Neural progenitor cell (in vitro differentiated cells): Measurements from ENCODE around the gene OS9. TPM values are rescaled to one million over a fixed set of nuclear protein-coding genes. Genes with fewer than 3 reads are reported as not detected.

Source experiments
- DNase-seq: peaks from one replicate; pipeline ENCODE4 v3.0.0-alpha.2; 2016; ENCODE audit warnings: low spot score
- H2AFZ ChIP-seq: fragments of 200-600 bp; sonication (generic); replicated peaks from 2 replicates; pipeline ENCODE4 v1.6.1; 2016; ENCODE audit warnings: antibody characterized with exemption
- H3F3A ChIP-seq: fragments of 200-600 bp; sonication (generic); 2 replicates; pipeline ENCODE4 v1.6.1; 2016; ENCODE audit warnings: antibody characterized with exemption, low read depth
- H3K27ac ChIP-seq: fragments of 200-600 bp; sonication (generic); 2 replicates; pipeline ENCODE4 v1.5.1; 2016; ENCODE audit warnings: mild to moderate bottlenecking
- H3K27me3 ChIP-seq: fragments of 200-600 bp; sonication (generic); 2 replicates; pipeline ENCODE4 v1.6.1; 2016; ENCODE audit warnings: mild to moderate bottlenecking, moderate library complexity
- H3K36me3 ChIP-seq: fragments of 200-600 bp; sonication (generic); 2 replicates; pipeline ENCODE4 v1.5.1; 2016
- H3K4me1 ChIP-seq: fragments of 200-600 bp; sonication (generic); 2 replicates; pipeline ENCODE4 v1.6.1; 2016; ENCODE audit warnings: mixed run types
- H3K4me2 ChIP-seq: fragments of 200-600 bp; sonication (generic); 2 replicates; pipeline ENCODE4 v1.6.1; 2016
- H3K4me3 ChIP-seq: fragments of 200-600 bp; sonication (generic); 2 replicates; pipeline ENCODE4 v1.5.1; 2016
- H3K79me2 ChIP-seq: fragments of 200-600 bp; sonication (generic); 2 replicates; pipeline ENCODE4 v1.6.1; 2016; ENCODE audit warnings: low read depth
- H3K9ac ChIP-seq: fragments of 200-600 bp; sonication (generic); 2 replicates; pipeline ENCODE4 v1.6.1; 2016
- H3K9me3 ChIP-seq: fragments of 200-600 bp; sonication (generic); 2 replicates; pipeline ENCODE4 v1.5.1; 2016; ENCODE audit warnings: low read depth
- H4K20me1 ChIP-seq: fragments of 200-600 bp; sonication (generic); 2 replicates; pipeline ENCODE4 v1.6.1; 2016; ENCODE audit warnings: low read depth
- H3K27ac Mint-ChIP-seq: 3 replicates; pipeline ENCODE4 v1.8.0; 2021; ENCODE audit warnings: mixed read lengths
- H3K27me3 Mint-ChIP-seq: 2 replicates; pipeline ENCODE4 v1.8.0; 2022; ENCODE audit warnings: low read depth, mild to moderate bottlenecking, inconsistent platforms, moderate library complexity, mixed read lengths; ENCODE audit not compliant: insufficient read depth
- H3K36me3 Mint-ChIP-seq: 3 replicates; pipeline ENCODE4 v1.8.0; 2021; ENCODE audit warnings: mixed read lengths
- H3K4me1 Mint-ChIP-seq: 3 replicates; pipeline ENCODE4 v1.8.0; 2021; ENCODE audit warnings: mixed read lengths
- H3K4me3 Mint-ChIP-seq: 3 replicates; pipeline ENCODE4 v1.8.0; 2021; ENCODE audit warnings: mild to moderate bottlenecking, moderate library complexity, mixed read lengths
- H3K9me3 Mint-ChIP-seq: 3 replicates; pipeline ENCODE4 v1.8.0; 2020; ENCODE audit warnings: mixed read lengths
- CTCF ChIP-seq: fragments of 200-600 bp; sonication (generic); IDR thresholded peaks from 2 replicates; pipeline ENCODE4 v1.5.1; 2017; ENCODE audit warnings: antibody characterized with exemption, mild to moderate bottlenecking
- EZH2 ChIP-seq: fragments of 200-600 bp; sonication (generic); IDR thresholded peaks from 2 replicates; pipeline ENCODE4 v1.6.1; 2017; ENCODE audit warnings: antibody characterized with exemption, mild to moderate bottlenecking, moderate library complexity
- EZH2phosphoT487 ChIP-seq: fragments of 200-600 bp; sonication (generic); IDR thresholded peaks from 2 replicates; pipeline ENCODE4 v1.6.1; 2017; ENCODE audit warnings: antibody characterized with exemption
- total RNA-seq: library from RNA; depleted of rRNA; stranded (reverse); fragments of >200 nt; gene quantifications from 2 replicates; pipeline ENCODE4 v1.2.3, GENCODE V29; 2015; ENCODE audit warnings: low replicate concordance

The OS9 gene
- total RNA-seq, 1 donor from 2014 or later = 113 TPM

GRCh38 chr12:57751788-57752667 lies 58.1 kb downstream of the OS9 start, which contains the start of gene CDK4:
CDK4 (minus strand) TSS chr12:57752310; CDS start chr12:57751717, 593 bp downstream.
- Mint-ChIP-seq H3K27ac (peak within 1 kb of the TSS; percentile 97), H3K27me3 (peaks cover 38% of the 10 kb centered on the region), H3K4me1 (peaks cover 49% of the 10 kb centered on the region), H3K9me3 (peaks cover 3% of the 10 kb centered on the region), H3K36me3 (peaks cover 36% of the 10 kb centered on the region), H3K4me3 (peak within 1 kb of the TSS; percentile 98)
- Histone ChIP-seq H3K4me1 (peaks cover 31% of the 10 kb centered on the region), H3F3A (peaks cover 58% of the 10 kb centered on the region), H3K9ac (peak within 1 kb of the TSS; percentile 95), H3K4me2 (peak within 1 kb of the TSS; percentile 100), H3K27me3 (peaks cover 24% of the 10 kb centered on the region), H2AFZ (no peak within 1 kb of the TSS), H3K4me3 (peak within 1 kb of the TSS; percentile 85), H3K36me3 (no peaks in the 10 kb centered on the region), H3K9me3 (no peaks in the 10 kb centered on the region), H4K20me1 (peaks cover 12% of the 10 kb centered on the region), H3K79me2 (peaks cover 35% of the 10 kb centered on the region), H3K27ac (peak within 1 kb of the TSS; percentile 11)
- DNase-seq = peak; percentile 100
- TF ChIP-seq EZH2phosphoT487 (no peak), EZH2 (no peak), CTCF (no peak)

GRCh38 chr12:57752668-57753000 lies 58.7 kb downstream of the OS9 start:
- Histone ChIP-seq H3K4me1 (peaks cover 31% of the 10 kb centered on the region), H3K27ac (no peak overlapping the region), H3K9me3 (no peaks in the 10 kb centered on the region), H3K4me3 (peak overlapping the region; percentile 28), H2AFZ (no peak overlapping the region), H3F3A (peaks cover 53% of the 10 kb centered on the region), H3K27me3 (peaks cover 29% of the 10 kb centered on the region), H3K4me2 (peak overlapping the region; percentile 67), H3K79me2 (peaks cover 35% of the 10 kb centered on the region), H4K20me1 (peaks cover 18% of the 10 kb centered on the region), H3K9ac (no peak overlapping the region), H3K36me3 (no peaks in the 10 kb centered on the region)
- Mint-ChIP-seq H3K27me3 (peaks cover 36% of the 10 kb centered on the region), H3K9me3 (peaks cover 3% of the 10 kb centered on the region), H3K36me3 (peaks cover 31% of the 10 kb centered on the region), H3K4me3 (peak overlapping the region; percentile 98), H3K4me1 (peaks cover 50% of the 10 kb centered on the region), H3K27ac (no peak overlapping the region)
- no peak for TF ChIP-seq CTCF
- TF ChIP-seq EZH2 = no peak
- TF ChIP-seq EZH2phosphoT487 = no peak
- no peak for DNase-seq

- no peaks in the 10 kb centered on the region for H3K36me3 ChIP-seq
- peak overlapping the region; percentile 66 for H3K4me3 ChIP-seq
- TF ChIP-seq CTCF (no peak), EZH2phosphoT487 (no peak), EZH2 (no peak)
- H3K79me2 ChIP-seq = peaks cover 33% of the 10 kb centered on the region
- H3K27me3 Mint-ChIP-seq = peaks cover 36% of the 10 kb centered on the region
- H3K4me1 Mint-ChIP-seq = peaks cover 50% of the 10 kb centered on the region
- H3K4me2 ChIP-seq = peak overlapping the region; percentile 95
- peaks cover 41% of the 10 kb centered on the region for H3F3A ChIP-seq
- peak overlapping the region; percentile 97 for H3K4me3 Mint-ChIP-seq
- H3K9me3 Mint-ChIP-seq = peaks cover 3% of the 10 kb centered on the region
- peaks cover 31% of the 10 kb centered on the region for H3K36me3 Mint-ChIP-seq
- H3K27ac ChIP-seq = no peak overlapping the region
- H2AFZ ChIP-seq = no peak overlapping the region
- H3K4me1 ChIP-seq = peaks cover 31% of the 10 kb centered on the region
- peaks cover 29% of the 10 kb centered on the region for H3K27me3 ChIP-seq
- no peak overlapping the region for H3K9ac ChIP-seq
- H3K27ac Mint-ChIP-seq = no peak overlapping the region
- peaks cover 30% of the 10 kb centered on the region for H4K20me1 ChIP-seq
- no peaks in the 10 kb centered on the region for H3K9me3 ChIP-seq
- DNase-seq = no peak
Measured at GRCh38 chr12:57753756-57754337, 59.9 kb downstream of the OS9 start.
